HG03378 (cell line): Measurements from ENCODE around the gene TRABD2B.

Experiments
- ATAC-seq: cut with Tn5 transposase; IDR thresholded peaks from one replicate; pipeline ENCODE4 v1.9.1; 2021; ENCODE audit warnings: mild to moderate bottlenecking, moderate library complexity; ENCODE audit not compliant: unreplicated experiment

The TRABD2B gene

DNA sequence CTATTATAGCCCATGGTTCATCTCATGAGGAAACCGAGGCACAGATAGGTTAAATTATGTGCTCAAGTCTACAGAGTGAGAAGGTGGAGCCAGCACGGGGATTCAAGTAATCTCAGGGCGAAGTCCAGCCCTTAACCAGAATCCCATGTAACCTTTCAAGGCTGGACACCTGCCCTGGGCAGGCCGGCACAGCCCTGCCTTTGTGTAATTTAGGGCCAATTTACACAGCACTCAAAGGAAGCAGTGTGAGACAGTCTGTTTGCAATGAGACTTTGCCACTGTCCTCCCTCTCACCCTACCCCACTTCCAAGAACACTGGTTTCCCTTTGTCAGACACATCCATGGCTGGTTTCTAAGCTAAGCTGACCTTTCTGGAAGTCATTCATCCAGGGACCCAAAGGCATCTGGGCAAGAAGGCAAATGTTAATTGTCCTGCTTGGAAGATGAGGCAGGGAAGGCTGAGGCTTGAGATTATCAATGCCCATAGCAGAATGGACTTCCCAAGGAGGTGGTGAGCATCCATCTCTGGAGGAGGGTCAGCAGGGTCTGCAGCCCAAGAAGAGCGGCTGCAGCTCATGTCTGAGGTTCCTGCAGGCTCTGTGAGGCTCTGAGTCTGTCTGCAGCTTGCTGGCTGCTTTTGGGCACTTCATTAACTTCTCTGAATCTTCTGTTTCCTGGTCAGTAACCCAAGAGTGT lies 159.2 kb downstream of the TRABD2B start:
- ATAC-seq = no peak

DNA sequence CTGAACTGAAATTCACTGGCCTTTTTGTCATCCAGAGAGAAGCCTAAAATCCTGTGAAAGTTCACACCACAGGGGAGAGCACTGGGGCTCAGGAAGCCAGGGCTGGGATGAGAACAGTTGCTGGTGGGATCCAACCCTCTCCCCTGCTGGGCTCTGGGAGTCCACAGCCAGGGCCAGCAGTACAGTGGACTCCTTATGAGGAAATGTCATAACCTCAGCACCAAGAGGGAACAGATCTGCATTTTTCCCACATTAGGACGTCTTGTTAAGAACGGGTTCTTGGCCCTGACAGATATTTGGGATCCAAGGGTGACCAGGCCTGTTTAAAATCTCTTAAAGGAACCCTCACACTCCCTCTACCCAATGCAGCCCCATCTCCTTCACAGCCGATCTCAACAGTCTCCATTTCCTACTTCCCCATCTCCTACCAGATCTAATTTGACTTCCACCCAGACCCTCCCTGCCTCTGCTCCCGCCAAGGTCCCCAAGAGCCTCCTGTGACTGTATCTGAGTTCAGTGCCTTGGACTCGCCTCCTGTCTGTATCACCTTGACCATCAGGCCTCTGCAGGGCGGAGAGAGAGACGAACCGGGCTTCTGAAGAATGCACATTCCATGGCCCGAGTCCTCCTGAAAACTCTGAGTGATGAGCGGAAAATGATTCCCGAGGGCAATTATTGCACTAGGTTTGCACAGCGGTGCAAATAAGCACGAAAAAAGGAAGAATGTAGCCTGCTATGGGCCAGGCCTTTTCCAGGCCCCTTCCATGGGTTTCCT lies 159.9 kb downstream of the TRABD2B start:
- ATAC-seq = no peak

DNA sequence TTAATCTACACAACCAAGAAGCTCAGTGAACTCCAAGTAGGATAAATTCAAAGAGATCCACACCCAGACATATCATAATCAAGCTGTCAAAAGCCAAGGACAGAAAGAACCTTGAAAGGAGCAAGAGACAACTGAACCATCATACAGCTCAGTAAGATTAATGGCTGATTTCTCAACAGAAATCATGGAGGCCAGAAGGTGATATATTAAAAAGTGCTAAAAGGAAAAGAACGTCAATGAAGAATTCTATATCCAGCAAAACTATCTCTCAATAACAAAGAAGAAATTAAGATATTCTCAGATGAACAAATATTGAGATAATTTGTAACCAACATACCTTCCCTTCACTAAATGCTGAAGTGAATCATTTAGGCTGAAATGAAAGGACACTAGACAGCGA lies 161.8 kb downstream of the TRABD2B start:
- ATAC-seq = no peak

DNA sequence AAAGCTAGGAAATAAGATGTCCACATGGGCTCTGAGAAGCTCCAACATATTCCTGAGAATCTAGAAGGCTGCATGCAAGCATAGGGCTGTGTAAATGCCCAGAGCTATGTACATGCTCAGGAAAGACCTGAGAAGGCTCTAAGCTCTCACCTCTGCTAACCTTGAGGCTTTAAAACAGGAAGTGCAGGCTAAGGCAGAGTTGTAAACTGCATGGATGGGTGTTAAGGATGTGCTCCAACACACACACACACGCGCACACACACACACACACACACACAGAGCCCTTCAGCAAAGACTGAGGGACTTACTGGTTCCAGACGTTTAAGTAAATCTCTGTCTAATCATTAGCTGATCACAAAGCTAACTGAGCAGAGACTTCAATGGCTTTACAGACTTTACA lies 162.9 kb downstream of the TRABD2B start:
- ATAC-seq = no peak

DNA sequence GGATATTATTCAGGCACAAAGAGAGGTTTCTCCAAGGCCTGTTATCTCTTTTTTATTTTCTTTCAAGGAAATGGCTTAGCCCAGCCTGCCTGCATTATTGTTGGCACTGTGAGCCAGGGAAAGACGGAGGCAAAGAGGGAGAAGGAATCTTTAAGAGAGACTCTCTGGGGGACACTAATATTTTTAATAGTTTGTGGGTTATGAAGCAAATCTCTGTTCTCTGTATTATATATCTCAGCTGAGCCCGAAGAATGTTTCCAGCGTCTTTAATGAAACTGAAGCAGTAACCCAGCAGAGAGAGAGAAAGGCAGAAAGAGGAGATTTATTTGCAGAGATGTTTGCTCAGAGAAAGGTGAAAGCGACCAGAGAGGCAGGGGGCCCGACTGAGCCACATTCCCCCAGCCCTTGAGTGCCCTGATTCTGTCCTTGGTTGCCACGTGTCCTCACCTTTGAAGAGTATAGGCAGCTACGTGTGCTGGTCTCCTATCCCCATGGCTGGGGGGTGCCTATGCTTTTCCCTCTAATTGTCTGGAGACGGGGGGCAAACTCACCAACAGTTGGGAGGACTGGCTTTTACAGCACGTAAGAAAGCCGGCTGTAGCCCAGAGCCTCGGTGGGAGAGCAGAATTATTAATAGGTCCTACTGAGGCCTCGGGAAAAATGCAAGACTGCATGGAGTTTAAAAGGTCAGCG lies 166.4 kb downstream of the TRABD2B start:
- ATAC-seq = no peak

GRCh38 chr1:47830021-47830420 lies 167.2 kb downstream of the TRABD2B start:
- no peak for ATAC-seq

GRCh38 chr1:47828978-47829377 lies 168.2 kb downstream of the TRABD2B start:
- no peak for ATAC-seq

DNA sequence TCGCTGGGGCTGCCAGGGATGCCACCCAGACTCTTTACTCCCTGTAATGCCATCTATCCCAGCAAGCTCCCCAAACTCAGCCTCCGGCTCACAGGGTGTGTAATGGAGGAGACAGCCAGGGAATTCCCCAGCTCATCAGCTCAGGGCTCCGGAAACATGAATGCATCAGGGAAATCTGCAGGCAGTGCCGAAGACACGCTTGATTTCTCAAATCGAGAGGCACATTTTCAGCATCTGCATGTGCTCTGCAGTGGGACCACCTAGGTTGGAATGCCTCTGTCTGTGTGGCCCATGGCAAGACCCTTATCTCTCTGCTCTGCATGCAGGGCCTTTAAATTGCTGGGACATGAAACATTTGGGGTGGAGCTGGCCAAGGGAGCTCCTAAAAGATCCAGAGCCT lies 170.1 kb downstream of the TRABD2B start:
- ATAC-seq = no peak

DNA sequence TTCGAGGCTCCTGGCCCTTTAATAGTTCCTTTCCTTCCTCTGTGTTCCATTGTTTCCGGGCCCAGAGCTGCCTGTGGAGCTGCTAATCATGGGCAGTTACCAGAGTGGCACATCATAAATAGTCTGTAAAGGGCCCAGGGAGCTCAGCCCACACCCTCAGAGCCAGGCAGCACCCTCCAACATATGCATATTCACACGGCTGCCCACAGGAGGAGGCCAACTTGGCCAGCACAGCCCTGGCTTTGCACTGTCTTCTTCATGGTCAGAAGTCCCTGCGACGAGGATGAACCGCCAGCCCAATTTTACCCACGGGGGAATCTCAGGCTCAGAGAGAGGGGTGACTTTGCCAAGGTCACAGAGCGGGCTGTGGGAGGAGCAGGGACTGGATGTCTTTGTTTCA lies 172.5 kb downstream of the TRABD2B start:
- no peak for ATAC-seq

DNA sequence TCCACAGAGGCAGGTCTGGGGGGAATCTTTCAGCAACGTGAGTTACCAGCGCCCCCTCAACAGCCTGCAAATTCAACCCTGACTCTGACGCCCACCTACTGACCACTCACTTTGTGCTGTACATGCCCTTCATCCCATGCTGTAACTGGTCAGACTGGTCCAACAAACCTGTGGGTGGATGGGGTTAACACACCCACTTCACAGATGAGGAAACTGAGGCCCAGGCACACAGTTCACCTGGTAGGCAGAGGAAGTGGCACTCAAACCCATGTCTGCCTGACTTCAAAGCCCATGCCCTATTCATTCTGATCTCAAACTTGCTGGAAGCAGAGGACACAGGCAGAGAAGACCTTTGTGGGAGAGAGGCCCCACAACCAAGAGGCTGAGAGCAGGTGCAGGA lies 172.9 kb downstream of the TRABD2B start:
- ATAC-seq = no peak

- ATAC-seq = no peak
Observed at GRCh38 chr1:47823040-47823808, 174.0 kb downstream of the TRABD2B start.

- no peak for ATAC-seq
Observed at GRCh38 chr1:47821760-47822159, 175.4 kb downstream of the TRABD2B start.

DNA sequence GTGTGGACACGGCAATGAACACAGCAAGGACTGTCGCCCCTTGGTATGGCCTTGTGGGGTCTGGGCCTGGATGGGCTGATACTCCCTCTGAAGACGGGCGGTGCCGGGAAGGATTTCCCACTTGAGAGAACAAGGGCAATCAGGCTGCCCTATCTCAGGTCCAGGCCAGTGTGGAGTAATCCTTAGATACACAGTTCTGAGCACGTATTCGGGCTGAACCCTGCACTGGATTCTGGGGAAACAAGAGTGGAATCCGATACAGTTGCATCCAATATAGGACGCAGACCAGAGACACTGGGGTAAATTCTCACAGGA lies 177.7 kb downstream of the TRABD2B start:
- ATAC-seq = no peak

GRCh38 chr1:47818682-47819573 lies 178.3 kb downstream of the TRABD2B start:
- ATAC-seq = no peak

GRCh38 chr1:47817861-47818260 lies 179.3 kb downstream of the TRABD2B start:
- no peak for ATAC-seq

DNA sequence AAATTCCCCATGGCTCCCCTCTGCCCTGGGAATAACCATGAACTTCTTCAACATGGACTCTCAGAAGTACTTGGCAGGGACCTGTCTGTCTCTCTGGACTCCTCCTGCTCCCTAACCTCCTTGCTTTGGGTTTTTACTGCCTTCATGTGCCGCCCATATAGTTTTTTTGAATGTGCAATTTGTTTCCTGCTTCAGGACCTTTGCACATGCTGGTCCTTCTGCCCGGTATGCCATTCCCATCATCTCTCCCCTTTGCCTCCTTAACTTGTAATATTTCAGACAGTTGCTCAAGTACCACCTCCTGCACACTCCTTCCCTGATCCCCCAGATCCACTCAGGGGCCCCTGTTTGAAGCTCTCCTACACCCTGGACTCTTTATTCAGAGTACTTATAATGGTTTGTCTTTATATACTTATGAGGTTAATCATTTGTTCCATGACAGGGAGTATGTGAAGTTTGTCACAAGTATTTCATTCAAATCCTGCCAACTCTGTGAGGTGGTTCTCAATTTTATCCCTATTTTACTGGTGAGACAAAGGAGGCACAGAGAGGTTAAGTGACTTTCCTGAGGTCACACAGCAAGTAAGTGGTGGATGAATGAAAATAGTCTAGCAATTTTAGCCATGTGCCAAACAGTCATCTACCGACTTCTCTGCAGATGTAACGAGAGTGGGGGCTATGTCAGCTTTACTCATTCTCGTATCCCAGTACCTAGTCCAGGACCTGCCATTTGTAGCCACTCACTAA lies 180.7 kb downstream of the TRABD2B start:
- no peak for ATAC-seq

- no peak for ATAC-seq
Observed at GRCh38 chr1:47814612-47815395, 182.4 kb downstream of the TRABD2B start.

GRCh38 chr1:47813970-47814369 lies 183.2 kb downstream of the TRABD2B start:
- ATAC-seq = no peak
